Measurements from ENCODE around the gene CSGALNACT2.
"Not testable (repeated sequence)": the region's sequence is repeated elsewhere in the genome, so short reads cannot be mapped to it uniquely, and the experiment has no call there.

Gene CSGALNACT2

DNA sequence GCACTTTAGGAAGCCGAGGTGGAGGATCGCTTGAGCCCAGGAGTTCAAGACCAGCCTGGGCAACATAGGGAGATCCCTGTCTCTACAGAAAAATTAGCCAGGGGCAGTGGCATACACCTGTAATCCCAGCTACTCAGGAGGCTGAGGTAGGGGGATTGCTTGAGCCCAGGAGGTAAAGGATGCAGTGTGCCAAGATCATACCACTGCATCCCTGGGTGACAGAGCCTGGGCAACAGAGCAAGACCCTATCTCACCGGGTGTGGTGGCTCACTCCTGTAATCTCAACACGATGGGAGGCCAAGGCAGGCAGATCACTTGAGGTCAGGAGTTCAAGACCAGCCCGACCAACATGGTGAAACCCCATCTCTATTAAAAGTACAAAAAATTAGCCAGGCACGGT, 82.0 kb downstream of the CSGALNACT2 start:
- not testable (repeated sequence) for H3K4me3 ChIP-seq (ENCODE audit: insufficient read depth, low read depth, low read length, poor library complexity, severe bottlenecking); H3K27ac ChIP-seq (ENCODE audit: insufficient read depth, low read length, poor library complexity, severe bottlenecking); H3K9me3 ChIP-seq (ENCODE audit: control insufficient read depth, low read length); DNase-seq; H3K36me3 ChIP-seq (ENCODE audit: control insufficient read depth, insufficient read depth, low read length); H3K27me3 ChIP-seq (replicated peaks; ENCODE audit: control insufficient read depth, insufficient read depth, low read length, poor library complexity, severe bottlenecking); H3K4me1 ChIP-seq (ENCODE audit: control insufficient read depth, insufficient read depth, low read length, poor library complexity, severe bottlenecking)

DNA sequence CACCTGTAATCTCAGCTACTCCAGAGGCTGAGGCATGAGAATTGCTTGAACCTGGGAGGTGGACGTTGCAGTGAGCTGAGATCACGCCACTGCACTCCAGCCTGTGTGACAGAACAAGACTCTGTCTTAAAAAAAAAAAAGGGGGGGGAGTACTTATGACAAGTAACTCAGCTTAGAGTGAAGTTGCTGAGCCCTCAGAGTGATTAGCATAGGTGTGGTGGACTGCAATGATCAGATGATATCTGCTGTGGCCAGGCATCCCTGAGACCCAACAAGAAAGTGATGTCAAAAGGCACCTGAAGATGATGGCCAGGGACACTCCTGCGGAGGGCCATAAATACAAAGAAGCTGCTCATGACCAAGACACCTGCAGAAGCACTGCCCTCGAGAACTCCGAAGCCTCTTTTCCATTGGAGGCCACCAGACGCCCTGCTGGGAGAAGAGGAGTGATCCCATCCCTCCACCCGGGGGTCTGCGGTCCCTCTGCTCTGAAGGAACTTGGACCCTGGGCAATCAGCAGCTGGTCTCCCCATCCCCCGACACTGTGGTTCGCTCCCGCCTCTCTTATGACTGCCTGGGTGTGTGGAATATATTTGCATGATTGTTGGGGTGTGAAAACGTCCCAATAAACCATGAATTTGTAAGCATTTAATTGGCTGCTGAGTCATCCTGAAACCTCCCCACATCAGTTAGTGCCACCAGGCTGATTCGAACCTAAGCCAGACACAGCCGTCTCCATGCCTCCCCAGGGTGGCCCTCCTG, 82.6 kb downstream of the CSGALNACT2 start:
- Histone ChIP-seq H3K4me1 (ENCODE audit: control insufficient read depth, insufficient read depth, low read length, poor library complexity, severe bottlenecking) (no peaks in the 10 kb centered on the region), H3K9me3 (ENCODE audit: control insufficient read depth, low read length) (no peaks in the 10 kb centered on the region), H3K4me3 (ENCODE audit: insufficient read depth, low read depth, low read length, poor library complexity, severe bottlenecking) (no peak overlapping the region), H3K27me3 (replicated peaks; ENCODE audit: control insufficient read depth, insufficient read depth, low read length, poor library complexity, severe bottlenecking) (no peaks in the 10 kb centered on the region), H3K36me3 (ENCODE audit: control insufficient read depth, insufficient read depth, low read length) (no peaks in the 10 kb centered on the region), H3K27ac (ENCODE audit: insufficient read depth, low read length, poor library complexity, severe bottlenecking) (no peak overlapping the region)
- DNase-seq, result no peak

DNA sequence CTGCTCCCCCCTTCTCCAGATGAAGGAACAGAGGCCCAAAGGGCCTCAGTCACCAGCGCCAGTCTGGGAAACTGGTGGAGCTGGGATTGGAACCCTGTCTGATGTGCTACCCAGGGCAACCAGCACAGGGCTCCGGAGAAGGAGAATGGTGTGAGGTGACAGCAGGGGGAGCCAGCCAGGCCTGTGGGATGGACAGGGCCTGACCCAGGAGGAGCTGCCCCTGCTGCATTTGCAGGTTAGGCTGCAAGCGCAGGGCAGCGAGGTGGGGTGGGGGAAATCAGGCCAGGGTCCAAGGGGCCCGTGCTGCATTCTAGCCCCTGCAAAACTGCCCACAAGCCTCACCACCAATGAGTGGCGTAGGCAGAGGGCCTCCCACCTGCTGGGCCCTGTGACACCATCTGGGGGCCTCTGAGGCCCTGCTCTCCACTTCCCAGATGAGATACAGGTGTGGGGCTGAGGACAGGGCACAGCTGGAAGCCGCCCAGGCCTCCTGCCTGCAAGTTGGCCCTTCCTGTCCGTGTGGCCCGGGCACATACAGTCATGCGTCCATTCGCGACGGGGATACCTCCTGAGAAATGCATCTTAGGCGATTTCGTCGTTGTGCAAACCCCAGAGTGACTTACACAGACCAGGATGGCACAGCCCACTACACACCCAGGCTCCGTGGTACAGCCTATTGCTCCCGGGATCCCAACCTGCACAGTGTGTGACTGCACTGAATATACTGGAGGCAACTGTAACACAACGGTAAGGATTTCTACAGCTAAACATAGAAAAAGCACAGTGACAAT, 83.4 kb downstream of the CSGALNACT2 start:
- no peaks in the 10 kb centered on the region for H3K9me3 ChIP-seq (ENCODE audit: control insufficient read depth, low read length)
- no peak overlapping the region for H3K27ac ChIP-seq (ENCODE audit: insufficient read depth, low read length, poor library complexity, severe bottlenecking)
- no peaks in the 10 kb centered on the region for H3K36me3 ChIP-seq (ENCODE audit: control insufficient read depth, insufficient read depth, low read length)
- no peaks in the 10 kb centered on the region for H3K27me3 ChIP-seq (replicated peaks; ENCODE audit: control insufficient read depth, insufficient read depth, low read length, poor library complexity, severe bottlenecking)
- DNase-seq, result no peak
- H3K4me3 ChIP-seq (ENCODE audit: insufficient read depth, low read depth, low read length, poor library complexity, severe bottlenecking), result no peak overlapping the region
- no peaks in the 10 kb centered on the region for H3K4me1 ChIP-seq (ENCODE audit: control insufficient read depth, insufficient read depth, low read length, poor library complexity, severe bottlenecking)

DNA sequence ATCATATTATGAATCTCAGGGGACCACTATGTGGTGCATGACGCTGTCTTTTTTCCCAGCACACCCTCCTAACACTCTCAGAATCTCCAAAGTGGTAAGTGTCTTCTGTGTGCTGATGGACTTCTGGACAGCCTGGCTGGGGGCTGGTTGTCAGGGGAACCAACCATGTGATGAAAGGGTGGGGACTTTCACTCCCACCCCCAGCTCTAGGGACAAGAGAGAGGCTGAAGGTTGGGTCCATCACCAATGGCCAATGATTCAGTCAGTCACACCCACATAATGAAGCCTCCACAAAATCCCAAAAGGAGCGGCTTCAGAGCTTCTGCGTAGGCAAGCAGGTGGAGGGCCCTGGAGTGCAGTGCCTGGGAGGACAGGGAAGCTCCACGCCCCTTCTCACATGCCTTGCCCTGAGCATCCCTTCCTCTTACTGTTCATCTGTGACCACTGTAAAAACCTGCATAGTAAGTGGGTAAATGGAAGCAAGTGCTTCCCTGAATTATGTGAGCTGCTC, 84.0 kb downstream of the CSGALNACT2 start:
- DNase-seq, result no peak
- Histone ChIP-seq H3K4me3 (ENCODE audit: insufficient read depth, low read depth, low read length, poor library complexity, severe bottlenecking) (no peak overlapping the region), H3K27me3 (replicated peaks; ENCODE audit: control insufficient read depth, insufficient read depth, low read length, poor library complexity, severe bottlenecking) (no peaks in the 10 kb centered on the region), H3K36me3 (ENCODE audit: control insufficient read depth, insufficient read depth, low read length) (no peaks in the 10 kb centered on the region), H3K4me1 (ENCODE audit: control insufficient read depth, insufficient read depth, low read length, poor library complexity, severe bottlenecking) (no peaks in the 10 kb centered on the region), H3K27ac (ENCODE audit: insufficient read depth, low read length, poor library complexity, severe bottlenecking) (no peak overlapping the region), H3K9me3 (ENCODE audit: control insufficient read depth, low read length) (no peaks in the 10 kb centered on the region)

DNA sequence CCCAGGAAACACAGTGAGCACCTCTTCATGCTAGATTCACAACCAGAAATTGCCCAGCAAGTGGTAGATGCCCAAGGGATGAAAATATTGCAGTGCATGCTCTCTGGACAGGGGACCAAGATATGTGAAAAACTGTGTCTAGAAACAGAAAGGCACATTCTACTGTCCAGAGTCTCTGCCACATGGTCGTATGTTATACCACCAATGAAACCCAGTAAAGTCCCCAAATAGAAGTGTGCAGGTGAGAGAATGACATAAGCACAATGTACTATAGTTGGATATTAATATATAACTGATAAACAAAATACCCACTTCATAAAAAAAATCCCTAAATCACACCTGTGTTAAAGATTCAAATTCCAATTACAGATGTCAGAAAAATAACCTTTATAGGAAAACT, 84.8 kb downstream of the CSGALNACT2 start:
- Histone ChIP-seq H3K9me3 (ENCODE audit: control insufficient read depth, low read length) (no peaks in the 10 kb centered on the region), H3K27ac (ENCODE audit: insufficient read depth, low read length, poor library complexity, severe bottlenecking) (no peak overlapping the region), H3K36me3 (ENCODE audit: control insufficient read depth, insufficient read depth, low read length) (no peaks in the 10 kb centered on the region), H3K4me3 (ENCODE audit: insufficient read depth, low read depth, low read length, poor library complexity, severe bottlenecking) (no peak overlapping the region), H3K4me1 (ENCODE audit: control insufficient read depth, insufficient read depth, low read length, poor library complexity, severe bottlenecking) (peaks cover 1% of the 10 kb centered on the region), H3K27me3 (replicated peaks; ENCODE audit: control insufficient read depth, insufficient read depth, low read length, poor library complexity, severe bottlenecking) (no peaks in the 10 kb centered on the region)
- DNase-seq, result no peak

DNA sequence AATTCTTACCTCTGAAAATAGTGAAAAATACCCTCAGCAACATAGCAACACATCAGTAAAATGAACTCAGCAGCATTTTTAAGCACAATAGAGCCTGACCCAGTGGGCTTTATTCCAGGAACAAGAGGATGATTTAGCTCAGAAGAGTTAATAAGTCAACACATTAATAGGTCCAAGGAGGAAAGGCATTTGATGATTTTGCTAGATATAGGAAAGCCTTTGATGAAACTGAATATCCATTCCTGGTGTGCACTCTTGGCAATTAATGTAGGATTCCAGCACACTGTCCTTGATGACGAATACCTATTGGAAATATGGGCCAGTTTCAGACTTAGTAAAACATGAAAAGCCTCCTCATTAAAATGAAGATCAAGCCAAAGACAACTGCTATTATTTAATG, 86.1 kb downstream of the CSGALNACT2 start:
- H3K27ac ChIP-seq (ENCODE audit: insufficient read depth, low read length, poor library complexity, severe bottlenecking), result no peak overlapping the region
- H3K27me3 ChIP-seq (replicated peaks; ENCODE audit: control insufficient read depth, insufficient read depth, low read length, poor library complexity, severe bottlenecking), result no peaks in the 10 kb centered on the region
- no peak overlapping the region for H3K4me3 ChIP-seq (ENCODE audit: insufficient read depth, low read depth, low read length, poor library complexity, severe bottlenecking)
- no peaks in the 10 kb centered on the region for H3K9me3 ChIP-seq (ENCODE audit: control insufficient read depth, low read length)
- DNase-seq, result no peak
- peaks cover 13% of the 10 kb centered on the region for H3K4me1 ChIP-seq (ENCODE audit: control insufficient read depth, insufficient read depth, low read length, poor library complexity, severe bottlenecking)
- H3K36me3 ChIP-seq (ENCODE audit: control insufficient read depth, insufficient read depth, low read length), result no peaks in the 10 kb centered on the region

DNA sequence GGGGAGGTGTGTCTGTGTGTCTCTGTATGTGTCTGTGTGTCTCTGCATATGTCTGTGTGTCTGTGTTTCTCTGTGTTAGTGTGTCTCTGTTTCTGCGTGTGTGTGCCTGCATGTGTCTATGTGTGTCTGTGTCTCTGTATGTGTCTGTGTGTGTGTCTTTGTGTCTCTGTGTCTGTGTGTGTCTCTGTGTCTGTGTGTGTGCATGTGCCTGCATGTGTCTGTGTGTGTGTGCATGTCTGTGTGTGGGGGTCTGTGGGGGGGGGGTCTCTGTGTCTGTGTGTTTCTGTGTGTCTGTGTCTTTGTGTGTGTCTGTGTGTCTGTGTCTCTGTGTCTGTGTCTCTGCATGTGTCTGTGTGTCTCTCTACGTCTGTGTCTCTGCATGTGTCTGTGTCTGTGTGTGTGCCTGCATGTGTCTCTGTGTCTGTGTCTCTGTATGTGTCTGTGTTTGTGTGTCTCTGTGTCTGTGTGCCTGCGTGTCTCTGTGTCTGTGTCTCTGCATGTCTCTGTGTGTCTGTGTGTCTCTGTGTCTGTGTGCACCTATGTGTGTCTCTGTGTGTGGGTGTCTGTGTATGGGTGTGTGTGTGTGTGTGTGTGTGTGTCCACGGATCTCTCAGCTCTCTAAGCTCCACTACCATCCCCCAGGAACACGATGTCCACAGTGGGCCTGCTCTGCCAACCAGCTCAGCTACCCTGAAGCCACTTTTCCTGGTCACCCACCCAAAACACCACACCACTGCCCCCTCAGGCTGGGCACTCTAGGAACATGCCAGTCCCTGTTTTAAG, 87.0 kb downstream of the CSGALNACT2 start:
- Histone ChIP-seq H3K36me3 (ENCODE audit: control insufficient read depth, insufficient read depth, low read length) (no peaks in the 10 kb centered on the region), H3K4me1 (ENCODE audit: control insufficient read depth, insufficient read depth, low read length, poor library complexity, severe bottlenecking) (peaks cover 19% of the 10 kb centered on the region)

DNA sequence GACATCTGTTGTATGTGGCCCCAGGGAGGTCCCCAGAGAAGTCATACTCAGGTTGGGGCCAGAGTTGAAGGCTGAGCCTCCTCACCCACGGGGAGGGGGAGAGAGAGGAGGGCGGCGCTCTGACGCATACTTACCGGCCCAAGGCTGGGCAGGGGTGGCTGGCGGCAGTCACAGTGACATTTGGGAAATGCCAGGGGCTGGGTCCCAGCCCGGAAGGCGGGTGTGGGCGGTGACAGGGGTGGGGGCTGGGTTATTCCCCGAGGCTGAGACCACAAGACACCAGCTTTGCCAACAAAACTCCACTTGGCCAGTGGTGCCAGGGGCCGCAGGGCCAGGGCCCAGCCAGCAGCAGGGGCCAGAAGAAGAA, 87.5 kb downstream of the CSGALNACT2 start:
- Histone ChIP-seq H3K4me3 (ENCODE audit: insufficient read depth, low read depth, low read length, poor library complexity, severe bottlenecking) (no peak overlapping the region), H3K36me3 (ENCODE audit: control insufficient read depth, insufficient read depth, low read length) (no peaks in the 10 kb centered on the region), H3K27me3 (replicated peaks; ENCODE audit: control insufficient read depth, insufficient read depth, low read length, poor library complexity, severe bottlenecking) (no peaks in the 10 kb centered on the region), H3K27ac (ENCODE audit: insufficient read depth, low read length, poor library complexity, severe bottlenecking) (no peak overlapping the region), H3K4me1 (ENCODE audit: control insufficient read depth, insufficient read depth, low read length, poor library complexity, severe bottlenecking) (peaks cover 21% of the 10 kb centered on the region), H3K9me3 (ENCODE audit: control insufficient read depth, low read length) (no peaks in the 10 kb centered on the region)
- DNase-seq, result peak in 1 of 3 donors; percentile 41

More for the DNA sequence above, 87.0 kb downstream of the CSGALNACT2 start:
- no peaks in the 10 kb centered on the region for H3K27me3 ChIP-seq (replicated peaks; ENCODE audit: control insufficient read depth, insufficient read depth, low read length, poor library complexity, severe bottlenecking)
- no peak overlapping the region for H3K4me3 ChIP-seq (ENCODE audit: insufficient read depth, low read depth, low read length, poor library complexity, severe bottlenecking)
- no peaks in the 10 kb centered on the region for H3K9me3 ChIP-seq (ENCODE audit: control insufficient read depth, low read length)
- no peak for DNase-seq
- no peak overlapping the region for H3K27ac ChIP-seq (ENCODE audit: insufficient read depth, low read length, poor library complexity, severe bottlenecking)

DNA sequence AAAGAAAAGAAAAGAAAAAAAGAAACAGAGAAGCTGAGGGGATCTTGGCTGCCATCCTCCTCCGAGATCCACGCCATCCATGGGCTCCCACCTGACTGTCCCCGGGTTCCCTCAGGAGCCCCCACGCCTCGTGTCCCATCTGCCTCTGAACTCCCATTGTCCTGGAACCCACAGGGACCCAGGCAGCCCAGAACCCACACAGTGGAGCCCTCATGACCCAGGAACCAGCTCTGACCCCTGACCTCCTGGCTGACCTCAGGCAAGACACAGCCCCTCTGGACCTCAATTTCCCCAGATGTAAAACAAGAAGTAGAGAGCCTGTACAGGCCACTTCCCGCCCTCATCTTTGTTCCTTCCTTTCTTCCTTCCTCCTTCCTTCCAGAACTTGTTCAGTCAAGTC, 88.2 kb downstream of the CSGALNACT2 start:
- Histone ChIP-seq H3K4me3 (ENCODE audit: insufficient read depth, low read depth, low read length, poor library complexity, severe bottlenecking) (no peak overlapping the region), H3K27ac (ENCODE audit: insufficient read depth, low read length, poor library complexity, severe bottlenecking) (no peak overlapping the region), H3K9me3 (ENCODE audit: control insufficient read depth, low read length) (no peaks in the 10 kb centered on the region), H3K4me1 (ENCODE audit: control insufficient read depth, insufficient read depth, low read length, poor library complexity, severe bottlenecking) (peaks cover 27% of the 10 kb centered on the region), H3K27me3 (replicated peaks; ENCODE audit: control insufficient read depth, insufficient read depth, low read length, poor library complexity, severe bottlenecking) (no peaks in the 10 kb centered on the region), H3K36me3 (ENCODE audit: control insufficient read depth, insufficient read depth, low read length) (no peaks in the 10 kb centered on the region)
- DNase-seq, result no peak
